Smooth muscle cell of trachea (primary cell): Measurements from ENCODE around the gene SHISAL2A. TPM values are rescaled to one million over a fixed set of nuclear protein-coding genes. Genes with fewer than 3 reads are reported as not detected.

Source experiments
- total RNA-seq: library from RNA; depleted of rRNA; stranded (reverse); fragments of >200 nt; gene quantifications from 2 replicates; pipeline ENCODE4 v1.2.1, GENCODE V29; 2014

The SHISAL2A gene
- total RNA-seq = not detected in 2 replicates

GRCh38 chr1:52632732-52633290, at the start of gene SHISAL2A:
SHISAL2A (plus strand) TSS chr1:52633168; CDS start chr1:52633494, 326 bp downstream.

GRCh38 chr1:52601991-52602855, 30.7 kb upstream of the SHISAL2A start, which contains the start of gene GPX7:
GPX7 (plus strand) TSS chr1:52602371; CDS start chr1:52602410, 39 bp downstream.

GRCh38 chr1:52697795-52698674, 65.1 kb downstream of the SHISAL2A start, which contains the start of gene COA7:
COA7 (minus strand) TSS chr1:52698347; CDS start chr1:52698326, 21 bp downstream.

Other genes with a start within 250 kb of the SHISAL2A start
- gene ORC1, start 228.7 kb upstream of the SHISAL2A start, total RNA-seq = 0.66 and 6.5 TPM in 2 replicates
- 9.8 and 13.7 TPM in 2 replicates for gene PRPF38A, start 228.6 kb upstream of the SHISAL2A start, total RNA-seq
- gene TUT4, start 80.1 kb upstream of the SHISAL2A start, total RNA-seq = 31.1 and 35.6 TPM in 2 replicates
- gene GPX7, start 30.8 kb upstream of the SHISAL2A start, total RNA-seq = 35.1 and 45.2 TPM in 2 replicates
- 10.9 and 14.9 TPM in 2 replicates for gene COA7, start 65.2 kb downstream of the SHISAL2A start, total RNA-seq
- gene ZYG11B, start 93.3 kb downstream of the SHISAL2A start, total RNA-seq = 55.1 and 56.0 TPM in 2 replicates
- gene ZYG11A, start 209.6 kb downstream of the SHISAL2A start, total RNA-seq = 0.99 and 3.5 TPM in 2 replicates